HG03097 (cell line): ENCODE measurements around the gene NOSIP.

Experiments
- ATAC-seq: cut with Tn5 transposase; IDR thresholded peaks from one replicate; pipeline ENCODE4 v1.9.1; 2021; ENCODE audit not compliant: unreplicated experiment, low FRiP score

The NOSIP gene

DNA sequence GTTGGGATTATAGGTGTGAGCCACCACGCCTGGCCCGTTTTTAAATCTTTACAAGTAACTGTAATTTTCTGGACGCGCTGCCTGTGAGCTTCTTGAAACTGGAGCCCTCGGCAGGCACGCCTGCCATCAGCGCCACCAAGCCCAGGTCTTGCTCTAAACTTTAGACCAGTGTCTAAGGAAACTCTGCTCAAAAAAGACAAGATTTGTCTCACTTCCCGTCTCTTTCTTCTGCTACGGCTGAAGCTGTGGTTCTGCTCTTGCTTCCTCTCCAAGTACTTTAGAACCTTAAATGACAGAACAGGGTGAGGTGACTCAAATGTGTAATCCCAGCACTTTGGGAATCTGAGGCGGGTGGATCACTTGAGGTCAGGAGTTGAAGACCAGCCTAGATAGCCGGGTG, 27.6 kb downstream of the NOSIP start:
- ATAC-seq = no peak

DNA sequence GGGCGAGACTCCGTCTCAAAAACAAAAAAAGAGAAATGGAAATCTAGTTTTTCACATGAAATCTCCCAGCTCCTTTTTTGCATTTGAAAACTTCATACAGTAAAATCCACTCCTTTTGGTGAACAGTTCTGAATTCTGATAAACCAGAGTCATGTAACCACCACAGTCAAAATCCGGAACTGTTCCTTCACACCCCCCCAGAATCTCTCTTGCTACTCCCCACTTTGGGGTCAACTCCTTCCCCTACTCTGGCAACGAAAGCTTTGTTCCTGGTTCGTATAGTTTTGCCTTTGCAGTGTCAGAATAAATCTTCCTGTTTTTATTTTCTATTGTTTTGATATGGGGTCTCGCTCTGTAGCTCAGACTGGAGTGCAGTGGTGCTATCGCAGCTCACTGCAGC, 28.8 kb downstream of the NOSIP start:
- no peak for ATAC-seq

DNA sequence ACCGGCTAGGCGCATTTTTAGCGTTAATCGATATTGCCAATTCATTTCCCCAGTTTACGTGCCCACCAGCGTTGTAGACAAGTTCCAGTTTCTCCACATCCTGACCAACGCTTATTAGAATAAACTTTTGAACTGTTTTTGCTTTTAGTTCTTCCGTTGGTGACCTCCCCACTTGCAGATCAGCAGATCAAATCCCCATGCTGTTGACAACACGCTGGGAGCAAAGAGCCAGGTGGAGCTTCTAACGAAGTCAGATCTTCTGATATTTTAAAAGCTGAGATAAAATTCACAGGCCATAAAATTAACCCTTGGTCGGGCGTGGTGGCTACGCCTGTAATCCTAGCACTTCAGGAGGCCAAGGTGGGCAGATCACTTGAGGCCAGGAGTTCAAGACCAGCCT, 31.3 kb downstream of the NOSIP start:
- no peak for ATAC-seq

GRCh38 chr19:49546825-49547565, 33.4 kb downstream of the NOSIP start:
- no peak for ATAC-seq

DNA sequence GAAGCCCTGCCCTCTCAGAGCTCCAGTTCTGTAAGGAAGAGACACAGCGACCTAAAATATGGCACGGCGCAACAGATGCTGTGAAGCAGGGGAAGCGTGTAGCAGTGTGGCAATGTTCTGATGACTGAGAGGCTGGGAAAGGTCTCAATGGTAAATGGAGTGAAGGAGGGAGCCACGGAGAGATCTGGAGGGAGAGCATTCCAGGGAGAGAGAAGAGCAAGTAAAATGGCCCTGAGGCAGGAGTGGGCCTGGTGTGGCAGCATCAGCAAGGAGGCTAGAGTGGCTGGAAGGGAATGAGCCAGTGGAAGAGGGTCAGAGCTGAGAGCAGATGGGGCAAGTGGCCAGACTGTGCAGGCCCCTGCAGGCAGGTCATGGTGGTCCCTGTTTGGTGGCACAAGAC, 36.2 kb downstream of the NOSIP start:
- ATAC-seq = no peak

- no peak for ATAC-seq
These were observed 37.3 kb downstream of the NOSIP start for GRCh38 chr19:49543032-49543431.

- no peak for ATAC-seq
These were observed 37.9 kb downstream of the NOSIP start for GRCh38 chr19:49542446-49542845.

- no peak for ATAC-seq
These were observed 38.4 kb downstream of the NOSIP start for GRCh38 chr19:49541914-49542313.

DNA sequence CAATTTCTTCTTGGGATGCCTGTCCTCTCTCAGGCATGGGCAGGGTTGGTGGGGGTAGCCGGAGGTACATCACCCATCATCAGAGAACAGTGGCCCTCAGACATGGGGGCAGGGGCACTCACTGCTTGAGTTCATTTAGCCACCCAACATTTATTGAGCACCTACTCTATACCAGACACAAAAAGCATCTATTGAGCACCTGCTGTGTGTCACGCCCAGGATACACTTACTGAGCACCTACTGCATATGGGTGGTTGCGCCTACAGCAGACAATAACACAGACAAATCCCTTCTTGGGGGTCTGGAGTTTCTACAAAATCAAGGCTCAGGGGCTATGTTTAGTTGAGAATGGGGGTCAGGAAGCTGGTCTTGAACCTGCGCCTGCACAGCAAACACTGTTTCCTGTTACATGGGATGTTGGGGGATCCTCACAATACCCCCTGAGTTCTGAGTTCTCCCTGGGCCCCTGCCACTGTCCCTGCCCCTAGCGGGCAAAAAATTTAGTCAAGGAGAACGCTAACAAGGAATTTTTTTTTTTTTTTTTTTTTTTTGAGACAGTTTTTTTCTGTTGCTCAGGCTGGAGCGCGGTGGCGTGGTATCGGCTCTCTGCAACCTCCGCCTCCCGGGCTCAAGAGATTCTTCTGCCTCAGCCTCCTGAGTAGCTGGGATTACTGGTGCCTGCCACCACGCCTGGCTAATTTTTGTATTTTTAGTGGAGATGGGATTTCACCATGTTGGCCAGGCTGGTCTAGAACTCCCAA, 41.0 kb downstream of the NOSIP start:
- no peak for ATAC-seq

DNA sequence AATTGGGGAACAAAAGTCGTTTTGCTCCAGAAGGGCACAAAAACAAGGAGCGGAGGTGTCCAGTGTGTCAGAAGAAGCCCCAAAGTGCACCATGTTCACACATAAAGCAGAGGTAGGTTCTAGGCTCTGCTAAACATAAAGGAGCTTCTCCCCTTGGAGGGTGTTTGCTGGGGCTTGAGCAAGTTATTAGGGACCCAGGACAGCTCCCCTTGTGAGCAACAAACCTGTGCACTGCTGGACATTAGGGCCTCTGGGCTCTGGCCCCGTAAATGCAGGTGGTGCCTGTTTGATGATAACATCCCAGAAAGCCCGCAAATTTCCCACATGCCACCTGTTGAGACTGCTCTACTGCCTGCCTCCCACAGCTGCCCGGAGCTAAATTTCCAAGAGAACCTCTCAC, 41.7 kb downstream of the NOSIP start:
- ATAC-seq = no peak

GRCh38 chr19:49536921-49537462, 43.4 kb downstream of the NOSIP start:
- no peak for ATAC-seq

- ATAC-seq = no peak
These were observed 45.5 kb downstream of the NOSIP start for GRCh38 chr19:49534632-49535385.

DNA sequence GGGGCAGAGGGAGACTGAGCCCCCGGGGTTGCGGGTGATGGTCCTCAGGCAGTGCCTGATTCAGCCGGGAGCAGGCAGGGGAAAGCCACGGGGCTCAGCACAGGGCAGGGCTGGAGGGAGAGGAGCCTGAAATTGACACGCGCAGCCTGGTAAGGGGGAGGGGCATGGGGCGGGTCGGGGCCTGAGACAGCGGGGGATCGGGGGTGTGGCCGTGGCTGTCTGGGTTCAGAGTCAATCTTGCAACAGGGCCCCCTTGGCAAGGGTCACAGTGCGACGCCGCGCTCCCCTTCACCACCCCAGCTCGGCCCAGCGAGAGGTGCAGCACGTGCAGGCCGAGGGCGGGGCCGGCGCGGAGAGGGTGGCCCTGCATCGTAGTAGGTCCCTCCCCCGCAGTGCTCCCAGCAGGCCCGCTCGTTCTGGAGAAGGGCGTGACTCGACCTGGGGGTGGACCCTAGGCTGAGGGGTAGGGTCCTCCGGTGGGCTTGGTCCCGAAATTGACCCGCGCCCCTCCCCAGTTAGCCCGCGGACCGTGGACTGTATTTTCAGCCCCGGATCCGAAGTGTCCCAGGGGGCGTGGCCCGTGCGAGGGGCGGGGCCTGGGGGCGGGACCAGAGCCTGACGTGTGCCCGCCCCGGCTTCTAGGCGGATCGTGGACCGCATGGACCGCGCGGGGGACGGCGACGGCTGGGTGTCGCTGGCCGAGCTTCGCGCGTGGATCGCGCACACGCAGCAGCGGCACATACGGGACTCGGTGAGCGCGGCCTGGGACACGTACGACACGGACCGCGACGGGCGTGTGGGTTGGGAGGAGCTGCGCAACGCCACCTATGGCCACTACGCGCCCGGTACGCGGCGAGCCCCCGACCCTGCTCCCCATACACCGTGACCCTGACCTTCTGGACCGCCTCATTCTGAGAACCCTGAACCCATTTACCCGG, 46.5 kb downstream of the NOSIP start:
- ATAC-seq = peak; percentile 55

GRCh38 chr19:49530708-49531107, 49.6 kb downstream of the NOSIP start:
- ATAC-seq = no peak

GRCh38 chr19:49528211-49528771, 52.1 kb downstream of the NOSIP start:
- no peak for ATAC-seq

GRCh38 chr19:49524812-49525455, 55.4 kb downstream of the NOSIP start:
- no peak for ATAC-seq

GRCh38 chr19:49520705-49521319, 59.5 kb downstream of the NOSIP start:
- no peak for ATAC-seq

DNA sequence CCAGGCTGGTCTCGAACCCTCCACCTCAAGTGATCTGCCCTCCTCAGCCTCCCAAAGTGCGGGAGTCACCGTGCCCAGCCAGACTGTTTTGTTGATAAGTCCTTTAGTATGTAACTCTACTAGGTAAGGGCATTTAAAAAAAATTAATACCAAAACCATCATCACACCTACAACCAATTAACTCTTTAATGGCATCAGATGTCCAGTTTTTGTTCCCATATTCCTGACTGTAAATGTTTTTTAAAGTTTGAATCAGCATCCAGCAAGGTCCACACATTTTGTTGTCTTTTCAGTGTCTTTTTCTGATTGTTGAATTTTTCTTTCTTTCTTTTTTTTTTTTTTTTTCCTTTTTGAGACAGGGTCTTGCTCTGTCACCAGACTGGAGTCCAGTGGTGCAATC, 62.3 kb downstream of the NOSIP start:
- no peak for ATAC-seq

DNA sequence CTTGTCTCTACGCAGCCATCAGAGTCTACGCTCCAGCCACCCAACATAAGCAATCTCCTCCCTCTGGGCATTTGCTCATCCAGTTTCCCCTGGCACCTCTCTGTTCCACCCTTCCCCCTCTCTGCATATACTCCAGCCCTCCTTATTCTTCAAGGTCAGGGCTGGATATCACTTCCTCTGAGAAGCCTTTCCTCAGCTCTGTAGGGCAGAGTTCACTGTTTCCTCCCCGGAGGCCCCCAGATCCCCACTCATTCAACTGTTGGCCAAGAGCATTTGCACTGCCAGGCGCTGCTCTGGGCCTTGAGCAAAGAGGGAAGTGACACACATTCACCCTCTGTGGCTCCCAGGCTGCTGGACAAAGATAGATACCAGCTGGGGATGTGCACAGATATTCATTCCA, 64.6 kb downstream of the NOSIP start:
- no peak for ATAC-seq
